GM18867 (cell line): ENCODE results near the gene RPS25.
"Not testable (repeated sequence)": the region's sequence is repeated elsewhere in the genome, so short reads cannot be mapped to it uniquely, and the experiment has no call there.

Experiments
- ATAC-seq: cut with Tn5 transposase; IDR thresholded peaks from one replicate; pipeline ENCODE4 v1.9.1; 2021; ENCODE audit warnings: mild to moderate bottlenecking, moderate library complexity; ENCODE audit not compliant: unreplicated experiment

Gene RPS25

DNA sequence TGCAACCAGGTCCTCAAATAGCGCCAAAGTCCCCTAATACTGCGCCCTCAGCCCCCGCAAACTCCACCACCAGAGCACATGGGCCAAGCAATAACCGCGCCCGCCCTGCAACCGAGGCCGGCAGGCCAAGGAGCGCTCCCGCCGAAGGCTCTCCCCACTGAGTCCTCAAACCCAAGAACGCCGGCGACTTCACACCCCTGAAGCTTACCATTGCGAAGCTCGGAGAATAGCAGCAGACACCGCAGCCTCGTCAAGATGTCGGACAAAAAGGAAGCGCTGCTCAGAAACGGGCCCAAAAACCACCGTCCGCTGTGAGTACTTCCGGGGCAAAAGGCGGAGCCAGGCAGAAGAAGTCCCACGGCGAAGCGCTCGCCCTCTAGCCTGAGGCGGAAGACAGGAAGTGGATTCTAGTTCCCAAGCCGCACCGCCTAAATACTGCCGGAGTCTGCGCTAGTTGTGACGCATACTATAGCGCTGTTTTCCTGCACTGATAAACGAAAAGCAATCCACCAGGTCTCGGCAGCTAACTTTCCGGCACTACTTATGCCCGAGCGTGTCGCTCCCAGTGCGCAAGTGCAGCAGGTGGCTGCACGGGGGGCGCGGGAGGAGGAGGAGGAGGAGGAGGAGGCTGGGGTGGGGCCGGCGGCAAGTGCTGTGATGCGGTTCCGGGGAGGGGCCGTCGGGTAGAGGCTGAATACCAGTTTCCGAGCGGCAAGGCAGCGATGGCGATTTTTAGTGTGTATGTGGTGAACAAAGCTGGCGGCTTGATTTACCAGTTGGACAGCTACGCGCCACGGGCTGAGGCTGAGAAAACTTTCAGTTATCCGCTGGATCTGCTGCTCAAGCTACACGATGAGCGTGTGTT lies at the start of gene RPS25, which contains the start of gene TRAPPC4:
Gene RPS25 (minus strand): TSS at position 270 of the 865 bp plus-strand sequence. CDS start 59 bp downstream, at position 211.
Gene TRAPPC4 (plus strand): TSS at position 693 of the 865 bp plus-strand sequence. CDS start 30 bp downstream, at position 723.
- peak; percentile 84 for ATAC-seq

DNA sequence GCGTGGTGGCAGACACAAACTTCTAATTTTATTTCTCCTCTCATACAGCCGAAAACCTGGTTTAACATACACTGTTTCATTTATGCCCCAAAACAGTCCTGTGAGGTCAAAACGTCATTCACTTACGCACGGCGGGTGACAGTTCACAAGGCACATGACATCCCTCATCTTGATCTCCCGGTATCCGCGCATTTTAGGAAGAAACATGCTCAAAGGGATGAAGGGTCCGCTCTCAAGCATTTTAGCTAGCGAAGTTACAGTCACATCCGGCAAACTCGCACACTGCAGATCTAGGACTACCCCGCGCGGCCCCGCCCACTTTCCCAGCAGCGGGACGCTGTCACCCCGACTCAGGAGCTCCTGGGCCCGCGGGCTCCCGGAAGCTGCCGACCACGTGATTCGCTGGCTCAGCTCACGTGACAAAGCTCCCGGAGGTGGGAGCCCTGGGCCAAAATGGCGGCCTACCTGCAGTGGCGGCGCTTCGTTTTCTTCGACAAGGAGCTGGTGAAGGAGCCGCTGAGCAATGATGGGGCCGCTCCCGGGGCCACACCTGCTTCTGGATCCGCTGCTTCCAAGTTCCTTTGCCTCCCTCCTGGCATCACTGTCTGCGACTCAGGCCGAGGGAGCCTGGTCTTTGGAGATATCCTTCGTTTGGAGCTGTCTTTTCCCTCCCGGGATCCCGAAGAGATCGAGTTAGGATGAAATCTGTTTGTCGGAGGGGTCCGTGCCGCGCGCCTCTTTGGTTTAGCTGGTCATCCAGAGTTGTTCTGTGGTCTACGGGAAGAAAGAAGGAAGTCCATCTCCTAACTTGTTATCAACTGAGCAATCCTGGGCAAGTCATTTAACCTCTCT lies 49.5 kb upstream of the RPS25 start, which contains the start of gene VPS11:
Gene VPS11 (plus strand): TSS at position 448 of the 852 bp plus-strand sequence. CDS start 6 bp downstream, at position 454.
- ATAC-seq = peak; percentile 91

DNA sequence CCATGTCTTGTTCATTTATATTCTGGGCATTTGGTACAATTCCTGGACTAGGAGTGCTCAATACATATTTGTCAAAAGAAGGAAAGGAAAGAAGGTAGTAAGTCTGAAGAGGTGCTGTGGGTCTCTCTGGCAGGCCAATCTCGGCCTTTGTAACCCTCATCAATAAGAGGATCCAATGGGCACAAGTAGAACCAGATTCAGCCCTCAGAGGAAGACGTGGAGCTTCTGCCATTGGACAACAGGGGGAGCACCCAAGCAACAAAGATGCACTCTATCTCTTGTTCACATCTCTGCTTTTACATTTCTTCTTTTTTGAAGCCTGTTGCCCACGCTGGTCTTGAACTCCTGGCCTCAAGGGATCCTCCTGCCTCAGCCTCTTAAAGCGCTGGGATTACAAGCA lies 47.2 kb upstream of the RPS25 start:
- ATAC-seq = no peak

DNA sequence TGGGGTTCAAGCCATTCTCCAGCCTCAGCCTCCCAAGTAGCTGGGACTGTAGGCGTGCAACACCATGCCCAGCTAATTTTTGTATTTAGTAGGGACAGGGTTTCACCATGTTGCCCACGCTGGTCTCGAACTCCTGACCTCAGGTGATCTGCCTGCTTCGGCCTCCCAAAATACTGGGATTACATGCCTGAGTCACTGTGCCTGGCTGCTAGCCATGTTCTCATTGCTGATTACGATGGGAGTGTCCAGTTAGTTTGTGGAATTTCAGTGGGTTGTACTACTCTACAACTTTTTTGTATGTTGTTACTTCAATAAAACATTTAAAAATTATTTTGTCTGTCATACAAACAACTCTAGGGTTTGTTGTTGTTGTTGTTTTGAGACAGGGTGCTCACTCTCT lies 44.6 kb upstream of the RPS25 start:
- no peak for ATAC-seq

DNA sequence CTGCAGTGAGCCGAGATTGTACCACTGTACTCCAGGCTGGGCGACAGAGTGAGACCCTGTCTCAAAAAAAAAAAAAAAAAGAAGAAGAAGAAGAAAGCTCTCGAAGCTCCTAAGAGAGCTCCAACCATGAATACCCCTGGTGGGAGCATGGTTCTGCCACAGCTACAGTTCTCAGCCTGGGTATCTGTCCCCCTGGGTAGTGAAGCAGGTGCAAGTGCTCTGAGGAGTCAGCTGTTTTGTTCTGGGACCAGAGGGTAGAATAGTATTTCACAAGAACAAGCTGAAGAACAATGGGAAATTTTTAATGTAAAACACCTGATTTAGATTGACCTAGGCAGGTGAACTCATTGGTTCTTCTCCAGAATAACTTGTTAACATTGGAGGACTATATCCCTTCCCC lies 43.1 kb upstream of the RPS25 start:
- no peak for ATAC-seq

DNA sequence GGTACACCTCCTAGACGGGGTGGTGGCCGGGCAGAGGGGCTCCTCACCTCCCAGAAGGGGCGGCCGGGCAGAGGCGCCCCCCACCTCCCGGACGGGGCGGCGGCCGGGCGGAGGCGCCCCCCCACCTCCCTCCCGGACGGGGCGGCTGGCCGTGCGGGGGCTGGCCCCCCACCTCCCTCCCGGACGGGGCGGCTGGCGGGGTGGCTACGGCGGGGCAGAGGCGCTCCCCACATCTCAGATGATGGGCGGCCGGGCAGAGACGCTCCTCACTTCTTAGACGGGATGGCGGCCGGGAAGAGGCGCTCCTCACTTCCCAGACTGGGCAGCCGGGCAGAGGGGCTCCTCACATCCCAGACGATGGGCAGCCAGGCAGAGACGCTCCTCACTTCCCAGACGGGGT lies 41.0 kb upstream of the RPS25 start:
- ATAC-seq = not testable (repeated sequence)

DNA sequence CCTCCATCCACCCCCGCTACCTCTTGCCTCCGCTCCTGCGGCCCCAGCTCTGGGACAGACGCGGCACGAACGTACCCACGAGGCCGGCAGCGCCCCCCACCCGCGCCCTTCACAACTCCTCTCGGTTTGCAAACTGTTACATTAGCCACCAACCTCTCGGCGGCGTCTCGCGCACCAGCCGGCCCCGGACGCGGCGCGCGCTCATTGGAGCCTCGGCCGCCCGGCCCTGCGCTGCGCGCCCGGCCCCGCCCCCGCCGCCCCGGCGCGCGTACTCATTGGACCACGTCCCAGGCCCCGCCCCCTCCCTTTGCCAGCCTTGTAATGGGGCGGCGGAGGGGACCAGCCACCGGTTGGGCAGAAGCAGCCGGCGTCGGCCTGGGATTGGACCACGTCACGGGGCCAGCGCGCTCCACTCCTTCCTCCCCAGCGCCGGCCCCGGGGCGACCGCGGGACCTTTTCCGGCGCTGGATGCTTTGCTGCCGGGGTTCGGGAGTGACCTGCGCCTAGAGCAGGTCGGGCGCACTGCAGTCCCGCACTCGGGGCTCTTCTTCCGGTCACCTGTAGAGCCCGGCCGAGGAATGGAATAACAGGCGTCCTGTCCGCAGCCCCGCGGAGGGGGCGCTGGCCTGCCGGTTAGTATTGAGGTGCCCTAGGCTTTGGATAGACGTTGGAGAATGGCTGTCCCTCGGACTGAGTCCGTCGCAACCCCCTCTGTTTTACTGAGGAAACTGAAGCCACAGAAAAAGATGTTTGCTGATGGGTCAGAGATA lies 39.0 kb upstream of the RPS25 start, which contains the start of gene HYOU1:
Gene HYOU1 (minus strand): TSS at position 206 of the 770 bp plus-strand sequence. CDS start 1,045 bp downstream, outside the sequence.
- ATAC-seq = peak; percentile 90

DNA sequence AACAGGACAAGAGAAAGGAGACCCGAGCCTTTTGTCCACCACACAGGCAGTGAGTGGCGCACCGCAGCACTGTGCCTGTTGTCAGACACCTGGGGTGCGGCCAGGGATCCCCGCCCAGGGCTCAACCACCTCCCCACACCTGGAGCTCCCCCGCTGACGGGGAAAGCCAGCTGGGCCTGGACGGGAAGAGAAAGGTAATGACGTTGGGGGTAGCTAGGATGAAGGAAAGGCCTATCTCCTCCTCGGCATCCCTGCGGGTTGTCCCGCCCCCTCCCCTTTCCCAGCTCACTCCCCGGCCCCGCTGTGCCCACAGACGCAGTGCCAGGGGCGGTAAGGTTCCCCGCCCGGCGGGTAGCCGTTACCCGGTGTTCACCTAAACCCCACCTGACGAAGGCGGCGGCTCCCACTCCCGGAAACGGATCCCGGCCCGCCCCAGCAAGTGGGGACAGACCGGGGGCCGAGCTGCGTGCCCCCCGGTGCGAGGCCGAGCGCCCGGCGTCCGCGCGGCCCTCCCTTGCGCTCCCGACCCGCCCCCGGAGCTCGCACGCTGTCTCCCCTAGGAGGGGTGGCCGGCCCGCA lies 38.4 kb upstream of the RPS25 start:
- ATAC-seq = peak; percentile 10

DNA sequence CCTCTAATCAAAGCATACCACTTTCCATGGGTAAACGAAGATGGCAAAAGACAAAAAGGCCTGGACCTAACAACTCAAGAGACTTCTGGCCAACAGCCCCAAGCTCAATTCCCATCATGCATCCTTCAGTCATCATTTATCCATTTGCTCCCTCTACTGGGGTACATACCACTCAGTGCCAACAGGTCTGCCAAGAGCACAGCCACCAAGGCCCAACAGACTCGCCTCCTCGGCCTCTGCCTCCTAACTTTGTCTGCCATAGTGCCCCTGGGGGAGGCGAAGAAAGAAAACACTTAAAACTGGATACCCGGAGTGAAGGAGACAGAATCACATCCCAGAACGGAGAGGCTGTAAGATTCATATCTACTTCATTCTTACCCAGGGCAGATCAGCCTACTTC lies 37.8 kb upstream of the RPS25 start:
- no peak for ATAC-seq

DNA sequence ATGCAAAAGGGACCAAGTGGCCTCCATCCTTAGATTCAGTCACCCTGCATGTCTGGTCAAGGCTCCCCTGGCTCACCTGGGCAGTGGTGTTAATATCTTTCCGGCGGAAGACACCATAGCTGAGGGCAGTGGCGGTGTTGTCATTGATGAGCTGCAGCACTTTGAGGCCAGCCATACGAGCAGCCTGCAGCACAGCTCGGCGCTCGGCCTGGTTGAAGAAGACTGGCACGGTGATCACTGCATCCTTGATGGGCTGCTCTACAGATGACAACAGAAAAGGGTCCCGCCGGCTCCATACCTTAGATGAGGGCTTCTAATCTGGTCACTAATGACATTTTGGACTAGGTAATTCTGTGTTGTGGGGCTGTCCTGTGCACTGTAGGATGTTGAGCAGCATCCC lies 36.3 kb upstream of the RPS25 start:
- ATAC-seq = no peak

DNA sequence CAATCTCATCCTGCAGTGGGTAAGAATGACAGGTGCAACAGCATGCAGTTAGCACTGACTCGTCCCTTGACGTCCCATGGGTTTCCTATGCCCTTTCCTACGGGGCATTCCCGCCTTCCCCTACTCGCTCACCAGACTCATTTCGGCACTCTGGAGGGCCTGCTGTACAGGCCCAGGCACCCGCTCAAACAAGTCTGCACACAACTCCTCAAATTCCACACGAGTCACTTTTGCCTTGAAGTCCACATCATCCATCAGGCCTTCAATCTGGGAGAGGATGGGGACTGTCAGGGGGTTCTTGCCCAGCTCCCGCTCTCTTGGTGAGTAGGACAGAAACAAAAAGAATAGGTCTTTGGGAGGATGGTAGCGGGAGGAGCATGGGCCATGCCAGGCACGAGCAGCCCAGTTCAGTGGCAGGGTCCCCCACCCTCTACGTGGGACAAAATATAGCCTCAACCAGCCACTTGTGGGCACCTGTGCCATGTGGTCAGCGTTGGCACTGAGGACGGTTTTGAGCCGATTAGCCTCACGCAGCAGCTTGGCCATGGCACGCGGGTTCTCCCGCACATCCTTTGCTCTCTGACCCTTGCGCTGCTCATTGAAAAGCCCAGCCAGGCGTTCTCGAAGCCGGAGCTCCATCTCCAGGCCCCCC lies 34.1 kb upstream of the RPS25 start:
- ATAC-seq = no peak

DNA sequence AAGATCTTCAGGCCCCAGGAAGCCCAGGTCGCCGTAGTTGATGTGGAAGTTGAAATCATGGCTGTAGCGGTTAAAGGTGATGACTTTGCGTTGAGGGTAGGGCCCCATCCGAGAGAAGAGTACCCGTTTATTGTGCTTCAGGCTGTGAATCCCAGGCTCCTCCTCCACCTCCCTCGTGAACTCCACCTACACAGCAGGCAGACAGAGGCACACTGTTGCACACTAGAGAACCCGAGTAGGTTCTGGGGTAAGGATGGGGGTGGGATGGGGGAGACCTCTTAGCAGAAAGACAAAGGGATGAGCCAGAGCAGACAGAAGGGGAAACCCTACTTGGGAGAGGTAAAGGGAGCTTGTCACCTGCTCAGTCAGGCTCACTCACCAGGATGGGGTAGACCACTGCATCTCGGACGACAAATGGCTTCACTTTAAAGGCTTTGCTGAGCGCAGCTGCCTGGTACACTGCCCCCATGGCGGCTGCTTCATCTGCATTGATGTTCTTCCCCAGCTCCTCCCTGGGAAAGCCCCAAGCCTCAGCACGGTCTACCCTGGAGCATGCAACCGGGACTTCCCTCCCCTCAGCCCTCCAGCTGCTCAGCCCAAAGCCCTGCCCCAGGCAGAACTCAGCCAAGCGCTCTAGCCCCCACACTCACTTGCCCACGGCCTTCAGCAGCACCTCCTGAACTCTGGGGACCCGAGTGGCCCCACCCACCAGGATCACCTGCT lies 33.5 kb upstream of the RPS25 start:
- ATAC-seq = no peak

DNA sequence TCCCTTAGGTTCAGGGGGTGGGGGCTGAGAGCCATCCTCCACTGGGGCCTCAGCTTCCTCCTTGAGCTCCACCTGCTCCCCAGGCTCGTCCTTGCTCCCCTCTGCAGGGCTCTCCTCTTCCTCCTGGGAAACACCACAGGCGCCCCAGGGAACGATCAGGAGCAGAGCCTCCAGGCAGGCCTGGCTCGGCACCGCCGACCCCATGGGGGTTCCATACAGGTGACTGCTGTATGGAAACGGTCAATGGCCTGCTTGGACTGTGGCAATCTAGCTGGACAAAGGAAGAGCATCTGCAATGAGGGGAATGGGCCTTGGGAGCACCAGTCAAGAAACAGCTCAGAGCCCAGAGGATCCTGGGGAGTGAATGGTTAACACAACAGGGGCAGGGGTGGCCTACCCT lies 30.9 kb upstream of the RPS25 start:
- no peak for ATAC-seq

DNA sequence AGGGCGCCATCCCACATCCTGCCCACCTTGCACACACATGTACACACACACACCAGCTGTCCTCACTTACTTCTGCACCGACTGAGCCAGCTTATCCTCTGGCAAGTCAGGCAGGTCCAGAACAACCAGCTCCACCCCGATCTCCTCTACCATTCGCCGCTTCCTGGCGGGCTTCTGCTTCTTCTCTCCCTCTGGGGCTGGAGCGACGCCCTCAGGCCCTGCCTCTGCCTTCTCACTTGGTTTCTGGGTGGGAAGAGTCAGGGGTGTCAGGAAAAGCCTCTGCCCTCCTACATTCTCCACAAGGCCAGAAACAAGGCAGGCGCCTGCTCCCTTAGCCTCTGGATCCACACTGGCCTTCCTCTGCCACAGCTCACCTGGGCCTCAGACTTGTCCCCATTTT lies 30.5 kb upstream of the RPS25 start:
- no peak for ATAC-seq

DNA sequence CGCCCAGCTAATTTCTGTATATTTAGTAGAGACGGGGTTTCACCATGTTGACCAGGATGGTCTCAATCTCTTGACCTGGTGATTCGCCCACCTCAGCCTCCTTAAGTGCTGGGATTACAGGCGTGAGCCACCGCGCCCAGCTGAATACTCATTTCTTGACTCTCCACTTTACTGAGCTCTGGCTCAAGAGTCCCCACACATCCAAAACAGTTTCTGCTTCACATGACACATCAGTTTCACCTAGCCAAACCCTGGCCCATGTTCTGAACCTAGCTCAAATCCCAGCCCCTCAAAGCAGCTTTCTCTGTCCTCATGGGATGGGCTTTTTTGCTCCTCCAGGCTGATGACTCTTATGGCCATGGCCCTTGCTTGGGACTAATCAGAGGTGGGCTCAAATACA lies 29.1 kb upstream of the RPS25 start:
- ATAC-seq = no peak

DNA sequence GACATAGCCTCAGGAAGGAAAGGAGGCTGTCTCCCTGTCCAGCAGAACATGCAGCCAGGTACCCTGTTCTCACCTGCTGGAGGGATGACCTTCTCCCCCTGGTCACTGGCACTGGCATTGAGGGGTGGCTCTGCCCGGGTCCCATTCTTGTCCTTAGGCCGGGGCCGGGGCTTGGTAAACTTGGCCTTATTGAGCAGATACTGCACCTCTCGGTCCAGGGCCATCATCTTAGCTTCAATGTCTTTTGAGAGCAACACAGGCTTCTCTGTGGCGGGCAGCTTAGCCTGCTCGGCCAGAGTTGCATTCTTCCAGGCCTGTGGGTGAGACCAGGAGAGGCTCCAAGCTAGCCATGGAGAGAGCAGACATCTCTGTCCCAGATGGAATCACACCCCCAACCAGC lies 28.3 kb upstream of the RPS25 start:
- ATAC-seq = no peak

DNA sequence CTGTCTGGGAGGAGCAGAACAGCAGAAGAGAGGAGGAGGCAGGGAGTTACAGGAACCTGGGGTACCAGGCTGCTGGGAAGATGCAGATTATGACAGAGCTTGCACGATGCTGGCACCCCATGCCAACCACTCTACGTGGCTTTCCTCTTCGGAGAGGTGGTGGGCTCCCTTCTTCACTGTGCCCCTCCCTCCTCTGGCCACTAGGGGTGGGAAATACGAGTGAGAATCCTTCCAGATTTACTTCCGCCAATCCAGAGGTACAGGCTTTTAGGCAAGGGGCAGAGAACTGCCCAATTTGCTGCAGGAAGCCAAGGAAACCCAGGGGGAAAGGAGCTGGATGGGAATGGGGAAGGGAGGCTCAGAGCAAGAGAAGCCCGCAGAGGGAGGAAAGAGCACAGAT lies 26.6 kb upstream of the RPS25 start:
- no peak for ATAC-seq

DNA sequence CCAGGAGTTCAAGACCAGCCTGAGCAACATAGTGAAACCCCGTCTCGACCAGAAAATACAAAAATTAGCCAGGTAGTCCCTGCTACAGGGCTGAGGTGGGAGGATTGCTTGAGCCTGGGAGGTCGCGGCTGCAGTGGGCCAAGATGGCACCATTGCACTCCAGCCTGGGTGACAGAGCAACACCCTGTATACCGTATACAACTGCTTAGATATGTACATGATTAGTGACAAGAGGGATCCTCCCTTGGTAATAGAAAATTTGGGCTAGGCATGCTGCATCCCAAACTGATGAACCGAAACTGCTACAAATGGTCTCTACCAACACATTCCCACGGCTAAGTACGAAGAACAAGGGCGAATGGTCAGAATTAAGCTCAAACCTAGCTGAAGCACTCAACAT lies 24.8 kb upstream of the RPS25 start:
- ATAC-seq = no peak

DNA sequence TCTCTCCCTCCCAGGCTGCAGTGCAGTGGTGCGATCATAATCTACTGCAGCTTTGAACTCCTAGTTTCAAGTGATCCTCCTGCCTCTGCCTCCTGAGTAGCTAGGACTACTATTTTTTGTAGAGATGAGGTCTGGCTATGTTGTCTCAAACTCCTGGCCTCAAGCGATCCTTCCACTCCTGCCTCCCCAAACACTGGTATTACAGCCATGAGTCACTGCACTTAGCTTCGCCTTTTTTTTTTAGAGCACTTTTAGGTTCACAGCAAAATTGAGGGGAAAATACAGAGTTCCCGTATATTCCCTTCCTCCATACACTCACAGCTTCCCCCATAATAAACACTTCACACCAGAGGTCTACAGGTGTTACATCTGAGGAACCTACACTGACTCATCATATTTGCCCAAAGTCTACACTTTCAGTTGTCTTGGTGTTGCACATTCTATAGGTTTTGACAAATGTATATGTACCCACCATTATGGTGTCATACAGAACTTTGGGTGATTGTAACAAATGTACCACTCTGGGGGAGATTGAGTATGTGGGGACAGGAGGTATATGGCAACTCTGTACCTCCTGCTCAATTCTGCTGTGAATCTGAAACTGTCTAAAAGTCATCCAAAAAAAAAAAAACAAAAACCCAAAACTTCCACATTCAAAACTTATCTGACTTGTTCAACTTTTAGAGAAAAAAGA lies 23.8 kb upstream of the RPS25 start:
- no peak for ATAC-seq
